GM12878 (cell line): ENCODE data around the gene CYP51A1. TPM values are rescaled to one million over a fixed set of nuclear protein-coding genes. Genes with fewer than 3 reads are reported as not detected.

Experiments used
- ASH2L ChIP-seq: fragments of 300-600, 200-600 bp; sonication (generic); IDR thresholded peaks from 2 replicates; pipeline ENCODE4 v1.6.1; 2017; ENCODE audit warnings: low read depth, mild to moderate bottlenecking, borderline replicate concordance
- ATF2 ChIP-seq: IDR thresholded peaks from 2 replicates; pipeline ENCODE4 v1.6.1; 2012; ENCODE audit warnings: low read length, inconsistent platforms
- BCL11A ChIP-seq: IDR thresholded peaks from 2 replicates; pipeline ENCODE4 v1.6.1; 2011; ENCODE audit warnings: low read depth, low read length
- BRCA1 ChIP-seq: IDR thresholded peaks from 2 replicates; pipeline ENCODE4 v1.6.1; 2011; ENCODE audit warnings: low read depth, low read length, improper control_type of control experiment
- E2F8 ChIP-seq: fragments of 450-650 bp; IDR thresholded peaks from 2 replicates; pipeline ENCODE4 v1.6.1; 2018; ENCODE audit warnings: mild to moderate bottlenecking, low read depth, moderate library complexity; ENCODE audit not compliant: partially characterized antibody
- HDAC2 ChIP-seq: fragments of 200-600 bp; sonication (generic); IDR thresholded peaks from 2 replicates; pipeline ENCODE4 v1.6.1; 2017
- IRF5 ChIP-seq: fragments of 450-650 bp; IDR thresholded peaks from 2 replicates; pipeline ENCODE4 v1.6.1; 2017; ENCODE audit warnings: borderline replicate concordance
- polyA plus RNA-seq, 11 experiments: library from polyadenylated mRNA; depleted of rRNA in 4 of 11; unstranded in 6 of 11; stranded (reverse) in 5 of 11; fragments of >200 nt; fragmentation: Nextera tagmentation in 4 of 11; fragmentation: Illumina TruSeq in 1 of 11; extraction: Ambion mirVana in 4 of 11; extraction: Trizol in 1 of 11; gene quantifications; 1 replicate in 1 of 11; 2 replicates in 10 of 11; pipeline versions ENCODE4 v1.2.1 to v1.2.3, GENCODE V29; 2011 to 2016; ENCODE audit warnings: inconsistent platforms in 2 of 11, missing spikeins in 2 of 11, low read depth in 1 of 11
- total RNA-seq, 4 experiments: library from RNA; depleted of rRNA in 3 of 4; stranded (reverse); fragments of >200 nt in 3 of 4; fragmentation: Illumina TruSeq in 1 of 4; extraction: Trizol in 1 of 4; gene quantifications; 2 replicates each; pipeline versions ENCODE4 v1.2.1 to v1.2.3, GENCODE V29; 2013 to 2021

Gene CYP51A1
- total and polyA plus RNA-seq, 10 of the 15 experiments (the other 5 are each of a cell fraction or from before 2014, with no cell fraction given), result 21.5 to 113 (median 61.8) TPM

- no peak for TF ChIP-seq HDAC2
- no peak; the same call in 1 of the 2 replicates for TF ChIP-seq ATF2
- TF ChIP-seq BCL11A, result no peak
- TF ChIP-seq IRF5, result no peak
- 0 out of 2 replicates have a peak, but pooled peaks have one; percentile 60 for TF ChIP-seq ASH2L
- TF ChIP-seq E2F8, result peak; percentile 27
- TF ChIP-seq BRCA1, result peak; percentile 56; the same call in 1 of the 2 replicates
Observed at GRCh38 chr7:92134271-92135051, at the start of gene CYP51A1 (continued).
